ENCODE measurements around the gene HTRA2.

The HTRA2 gene

GRCh38 chr2:74501335-74502071 lies 28.2 kb upstream of the HTRA2 start:
- Histone ChIP-seq H3K9me3 (ENCODE audit: control insufficient read depth, low read length) (no peaks in the 10 kb centered on the region), H3K4me3 (ENCODE audit: extremely low read depth, insufficient read depth, low read length, poor library complexity, severe bottlenecking) (no peak overlapping the region), H3K27ac (ENCODE audit: low read depth, low read length, severe bottlenecking) (no peak overlapping the region), H3K36me3 (ENCODE audit: control insufficient read depth, insufficient read depth, low read length) (peaks cover 20% of the 10 kb centered on the region), H3K4me1 (ENCODE audit: control insufficient read depth, insufficient read depth, low read length, poor library complexity, severe bottlenecking) (peaks cover 22% of the 10 kb centered on the region)
- 54 to 61% methylated on average over 13 to 16 of the region's 18 CpGs for WGBS, 2 experiments (ENCODE audit: insufficient coverage in 2 of 2)

- Histone ChIP-seq H3K27ac (ENCODE audit: low read depth, low read length, severe bottlenecking) (no peak overlapping the region), H3K4me3 (ENCODE audit: extremely low read depth, insufficient read depth, low read length, poor library complexity, severe bottlenecking) (peak overlapping the region; percentile 47), H3K4me1 (ENCODE audit: control insufficient read depth, insufficient read depth, low read length, poor library complexity, severe bottlenecking) (peaks cover 26% of the 10 kb centered on the region), H3K9me3 (ENCODE audit: control insufficient read depth, low read length) (no peaks in the 10 kb centered on the region), H3K36me3 (ENCODE audit: control insufficient read depth, insufficient read depth, low read length) (peaks cover 20% of the 10 kb centered on the region)
- WGBS, 2 experiments (ENCODE audit: insufficient coverage in 2 of 2) = 15 to 26% methylated on average over 20 to 21 of the region's 32 CpGs
These were observed 27.5 kb upstream of the HTRA2 start for GRCh38 chr2:74502147-74502719.

GRCh38 chr2:74502720-74503505 lies 26.8 kb upstream of the HTRA2 start:
- peak overlapping the region; percentile 53 for H3K27ac ChIP-seq (ENCODE audit: low read depth, low read length, severe bottlenecking)
- no peaks in the 10 kb centered on the region for H3K9me3 ChIP-seq (ENCODE audit: control insufficient read depth, low read length)
- WGBS, 2 experiments (ENCODE audit: insufficient coverage in 2 of 2) = 5 to 6% methylated on average over 46 to 66 of the region's 67 CpGs
- H3K4me1 ChIP-seq (ENCODE audit: control insufficient read depth, insufficient read depth, low read length, poor library complexity, severe bottlenecking) = peaks cover 26% of the 10 kb centered on the region
- peaks cover 20% of the 10 kb centered on the region for H3K36me3 ChIP-seq (ENCODE audit: control insufficient read depth, insufficient read depth, low read length)
- peak overlapping the region; percentile 47 for H3K4me3 ChIP-seq (ENCODE audit: extremely low read depth, insufficient read depth, low read length, poor library complexity, severe bottlenecking)

- H3K4me1 ChIP-seq (ENCODE audit: control insufficient read depth, insufficient read depth, low read length, poor library complexity, severe bottlenecking) = peaks cover 23% of the 10 kb centered on the region
- WGBS, 2 experiments (ENCODE audit: insufficient coverage in 2 of 2) = 76 to 77% methylated on average over 41 to 43 of the region's 45 CpGs
These were observed 25.9 kb upstream of the HTRA2 start for GRCh38 chr2:74503506-74504475.

GRCh38 chr2:74504591-74504990 lies 25.1 kb upstream of the HTRA2 start:
- Histone ChIP-seq H3K36me3 (ENCODE audit: control insufficient read depth, insufficient read depth, low read length) (peaks cover 20% of the 10 kb centered on the region), H3K4me3 (ENCODE audit: extremely low read depth, insufficient read depth, low read length, poor library complexity, severe bottlenecking) (no peak overlapping the region)

More at GRCh38 chr2:74503506-74504475, 25.9 kb upstream of the HTRA2 start:
- Histone ChIP-seq H3K27ac (ENCODE audit: low read depth, low read length, severe bottlenecking) (peak overlapping the region; percentile 53), H3K9me3 (ENCODE audit: control insufficient read depth, low read length) (no peaks in the 10 kb centered on the region), H3K36me3 (ENCODE audit: control insufficient read depth, insufficient read depth, low read length) (peaks cover 20% of the 10 kb centered on the region), H3K4me3 (ENCODE audit: extremely low read depth, insufficient read depth, low read length, poor library complexity, severe bottlenecking) (peak overlapping the region; percentile 47)

GRCh38 chr2:74505448-74506246 lies 24.1 kb upstream of the HTRA2 start:
- no peak overlapping the region for H3K4me3 ChIP-seq (ENCODE audit: extremely low read depth, insufficient read depth, low read length, poor library complexity, severe bottlenecking)
- no peaks in the 10 kb centered on the region for H3K9me3 ChIP-seq (ENCODE audit: control insufficient read depth, low read length)
- H3K36me3 ChIP-seq (ENCODE audit: control insufficient read depth, insufficient read depth, low read length) = peaks cover 20% of the 10 kb centered on the region
- no peak overlapping the region for H3K27ac ChIP-seq (ENCODE audit: low read depth, low read length, severe bottlenecking)
- H3K4me1 ChIP-seq (ENCODE audit: control insufficient read depth, insufficient read depth, low read length, poor library complexity, severe bottlenecking) = peaks cover 18% of the 10 kb centered on the region
- 95 to 100% methylated on average over 6 to 9 of the region's 14 CpGs for WGBS, 2 experiments (ENCODE audit: insufficient coverage in 2 of 2)

More at GRCh38 chr2:74504591-74504990, 25.1 kb upstream of the HTRA2 start:
- H3K4me1 ChIP-seq (ENCODE audit: control insufficient read depth, insufficient read depth, low read length, poor library complexity, severe bottlenecking) = peaks cover 18% of the 10 kb centered on the region
- no peak overlapping the region for H3K27ac ChIP-seq (ENCODE audit: low read depth, low read length, severe bottlenecking)
- no peaks in the 10 kb centered on the region for H3K9me3 ChIP-seq (ENCODE audit: control insufficient read depth, low read length)
- WGBS, 2 experiments (ENCODE audit: insufficient coverage in 2 of 2) = 93% methylated on average over 2 to 3 of the region's 3 CpGs

- peak within 1 kb of the TSS; percentile 70 for H3K4me3 ChIP-seq (ENCODE audit: extremely low read depth, insufficient read depth, low read length, poor library complexity, severe bottlenecking)
- H3K9me3 ChIP-seq (ENCODE audit: control insufficient read depth, low read length) = no peaks in the 10 kb centered on the region
- 0 to 1% methylated on average over 42 to 44 of the region's 56 CpGs for WGBS, 2 experiments (ENCODE audit: insufficient coverage in 2 of 2)
- peaks cover 20% of the 10 kb centered on the region for H3K36me3 ChIP-seq (ENCODE audit: control insufficient read depth, insufficient read depth, low read length)
- peaks cover 13% of the 10 kb centered on the region for H3K4me1 ChIP-seq (ENCODE audit: control insufficient read depth, insufficient read depth, low read length, poor library complexity, severe bottlenecking)
- H3K27ac ChIP-seq (ENCODE audit: low read depth, low read length, severe bottlenecking) = peak within 1 kb of the TSS; percentile 95
These were observed 22.4 kb upstream of the HTRA2 start, which contains the start of gene PCGF1 for GRCh38 chr2:74507145-74507925. Gene PCGF1, minus strand, starts transcription at chr2:74507695. Its CDS starts 27 bp downstream, at chr2:74507668.

- 6 to 11% methylated on average over 23 to 34 of the region's 38 CpGs for WGBS, 2 experiments (ENCODE audit: insufficient coverage in 2 of 2)
- H3K36me3 ChIP-seq (ENCODE audit: control insufficient read depth, insufficient read depth, low read length) = peaks cover 20% of the 10 kb centered on the region
- peak overlapping the region; percentile 53 for H3K27ac ChIP-seq (ENCODE audit: low read depth, low read length, severe bottlenecking)
These were observed 21.7 kb upstream of the HTRA2 start for GRCh38 chr2:74507926-74508520.

GRCh38 chr2:74510272-74510671 lies 19.5 kb upstream of the HTRA2 start:
- Histone ChIP-seq H3K9me3 (ENCODE audit: control insufficient read depth, low read length) (no peaks in the 10 kb centered on the region), H3K4me3 (ENCODE audit: extremely low read depth, insufficient read depth, low read length, poor library complexity, severe bottlenecking) (no peak overlapping the region), H3K27ac (ENCODE audit: low read depth, low read length, severe bottlenecking) (no peak overlapping the region), H3K4me1 (ENCODE audit: control insufficient read depth, insufficient read depth, low read length, poor library complexity, severe bottlenecking) (peaks cover 19% of the 10 kb centered on the region), H3K36me3 (ENCODE audit: control insufficient read depth, insufficient read depth, low read length) (peaks cover 10% of the 10 kb centered on the region)
- 86 to 87% methylated on average over 2 to 3 of the region's 4 CpGs for WGBS, 2 experiments (ENCODE audit: insufficient coverage in 2 of 2)

More at GRCh38 chr2:74507926-74508520, 21.7 kb upstream of the HTRA2 start:
- peaks cover 13% of the 10 kb centered on the region for H3K4me1 ChIP-seq (ENCODE audit: control insufficient read depth, insufficient read depth, low read length, poor library complexity, severe bottlenecking)
- H3K4me3 ChIP-seq (ENCODE audit: extremely low read depth, insufficient read depth, low read length, poor library complexity, severe bottlenecking) = peak overlapping the region; percentile 70
- no peaks in the 10 kb centered on the region for H3K9me3 ChIP-seq (ENCODE audit: control insufficient read depth, low read length)

All from mesodermal cell (in vitro differentiated cells).